ENCODE results near the gene PAX9.

PAX9 gene

GRCh38 chr14:36664322-36665193, 2.9 kb downstream of the PAX9 start:
- TF ChIP-seq CTCF (IDR thresholded peaks at IDR 0.05; ENCODE audit: low read length, missing control alignments), result no peak
- no peak overlapping the region for H3K4me3 ChIP-seq (replicated peaks; ENCODE audit: low read depth, low read length)
- DNase-seq (ENCODE audit: low read depth), result no peak

- no peak overlapping the region for H3K4me3 ChIP-seq (replicated peaks; ENCODE audit: low read depth, low read length)
- no peak for TF ChIP-seq CTCF (IDR thresholded peaks at IDR 0.05; ENCODE audit: low read length, missing control alignments)
- DNase-seq (ENCODE audit: low read depth), result no peak
Measured at GRCh38 chr14:36665887-36666415, 4.3 kb downstream of the PAX9 start.

- no peak overlapping the region for H3K4me3 ChIP-seq (replicated peaks; ENCODE audit: low read depth, low read length)
- no peak for DNase-seq (ENCODE audit: low read depth)
- TF ChIP-seq CTCF (IDR thresholded peaks at IDR 0.05; ENCODE audit: low read length, missing control alignments), result no peak
Measured at GRCh38 chr14:36666416-36667206, 5.0 kb downstream of the PAX9 start.

GRCh38 chr14:36667679-36668078, 6.0 kb downstream of the PAX9 start:
- TF ChIP-seq CTCF (IDR thresholded peaks at IDR 0.05; ENCODE audit: low read length, missing control alignments), result no peak
- H3K4me3 ChIP-seq (replicated peaks; ENCODE audit: low read depth, low read length), result no peak overlapping the region
- no peak for DNase-seq (ENCODE audit: low read depth)

GRCh38 chr14:36671149-36671548, 9.5 kb downstream of the PAX9 start:
- no peak for DNase-seq (ENCODE audit: low read depth)
- no peak overlapping the region for H3K4me3 ChIP-seq (replicated peaks; ENCODE audit: low read depth, low read length)
- no peak for TF ChIP-seq CTCF (IDR thresholded peaks at IDR 0.05; ENCODE audit: low read length, missing control alignments)

- TF ChIP-seq CTCF (IDR thresholded peaks at IDR 0.05; ENCODE audit: low read length, missing control alignments), result no peak
- DNase-seq (ENCODE audit: low read depth), result no peak
- no peak overlapping the region for H3K4me3 ChIP-seq (replicated peaks; ENCODE audit: low read depth, low read length)
Measured at GRCh38 chr14:36672095-36672494, 10.4 kb downstream of the PAX9 start.
